Brain pericyte (primary cell): ENCODE measurements around the gene ACKR3.

Experiments
- DNase-seq: peaks from one replicate; pipeline ENCODE4 v3.0.0-alpha.2; 2012; ENCODE audit warnings: low read depth, low spot score

Gene ACKR3

DNA sequence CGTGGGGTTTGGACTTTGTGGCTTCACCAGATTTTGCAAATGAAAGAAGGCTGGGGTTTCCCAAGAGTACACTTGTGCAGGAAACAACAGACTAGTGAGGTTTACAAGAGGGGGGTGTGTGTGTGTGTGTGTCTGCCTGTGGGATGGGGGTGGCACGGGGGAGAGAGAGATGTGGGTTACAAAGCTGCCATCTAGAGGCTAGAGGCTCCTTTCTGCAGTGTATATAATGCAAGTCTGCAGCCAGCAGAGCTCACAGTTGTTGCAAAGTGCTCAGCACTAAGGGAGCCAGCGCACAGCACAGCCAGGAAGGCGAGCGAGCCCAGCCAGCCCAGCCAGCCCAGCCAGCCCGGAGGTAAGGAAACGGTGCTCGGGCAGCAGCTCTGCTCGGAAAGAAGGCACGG, at the start of gene ACKR3:
ACKR3 (plus strand) TSS at position 253 of the 401 bp plus-strand sequence. CDS start 10,641 bp downstream, outside the sequence.
- DNase-seq = peak; percentile 20

DNA sequence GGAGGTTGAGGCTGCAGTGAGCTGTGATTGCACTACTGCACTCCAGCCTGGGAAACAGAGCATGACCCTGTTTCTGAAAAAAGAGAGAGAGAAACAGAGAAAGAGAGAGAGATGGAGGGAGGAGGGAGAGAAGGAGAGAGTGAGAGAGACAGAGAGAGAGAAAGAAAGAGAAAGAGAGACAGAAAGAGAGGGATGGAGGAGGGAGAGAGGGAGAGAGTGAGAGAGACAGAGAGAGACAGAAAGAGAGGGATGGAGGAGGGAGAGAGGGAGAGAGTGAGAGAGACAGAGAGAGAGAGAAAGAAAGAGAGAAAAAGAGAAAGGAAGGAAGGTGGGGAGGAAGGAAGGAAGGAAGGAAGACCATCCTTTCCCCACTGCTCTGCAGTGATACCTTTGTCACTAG, 48.1 kb upstream of the ACKR3 start:
- no peak for DNase-seq

DNA sequence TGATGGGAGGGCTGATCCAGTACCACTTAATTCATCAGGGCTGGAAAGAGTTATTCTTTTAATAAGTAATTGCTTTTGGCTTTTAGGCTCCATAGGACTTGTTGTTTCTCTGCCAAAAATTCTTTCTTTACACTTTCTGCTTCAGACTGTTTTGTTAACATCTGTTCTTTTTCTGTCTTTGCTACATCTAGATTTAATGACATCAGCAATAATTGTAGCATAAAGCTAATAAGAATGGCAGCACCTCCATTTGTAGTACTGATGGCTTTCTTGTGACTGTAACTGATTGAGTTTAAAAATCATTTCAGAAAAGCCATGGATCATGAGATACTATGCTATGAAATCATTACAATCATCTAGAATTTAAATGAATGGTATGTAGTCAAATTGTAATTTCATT, 46.4 kb upstream of the ACKR3 start:
- DNase-seq = no peak

DNA sequence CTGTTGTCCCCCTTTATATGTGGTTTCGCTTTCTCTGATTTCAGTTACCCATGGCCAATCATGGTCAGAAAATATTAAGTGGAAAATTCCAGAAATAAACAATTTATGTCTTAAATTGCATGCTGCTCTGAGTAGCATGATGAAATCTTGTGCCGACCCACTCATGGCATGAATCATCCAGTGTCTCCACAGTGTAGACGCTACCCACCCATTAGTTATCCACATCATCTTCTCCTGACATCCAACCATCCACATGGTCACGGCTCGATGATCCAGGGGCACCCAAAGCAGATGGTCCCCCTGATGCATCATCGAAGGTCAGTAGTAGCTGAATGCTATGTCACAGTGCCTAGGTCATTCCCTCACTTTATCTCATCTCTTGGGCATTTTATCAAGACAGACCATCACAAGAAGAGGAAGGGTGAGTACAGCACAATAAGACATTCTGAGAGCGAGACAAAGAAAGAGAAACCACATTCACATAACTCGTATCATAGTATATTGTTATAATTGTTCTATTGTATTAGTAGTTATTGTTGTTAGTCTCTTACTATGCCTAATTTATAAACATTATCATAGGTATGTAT, 44.1 kb upstream of the ACKR3 start:
- DNase-seq = no peak

DNA sequence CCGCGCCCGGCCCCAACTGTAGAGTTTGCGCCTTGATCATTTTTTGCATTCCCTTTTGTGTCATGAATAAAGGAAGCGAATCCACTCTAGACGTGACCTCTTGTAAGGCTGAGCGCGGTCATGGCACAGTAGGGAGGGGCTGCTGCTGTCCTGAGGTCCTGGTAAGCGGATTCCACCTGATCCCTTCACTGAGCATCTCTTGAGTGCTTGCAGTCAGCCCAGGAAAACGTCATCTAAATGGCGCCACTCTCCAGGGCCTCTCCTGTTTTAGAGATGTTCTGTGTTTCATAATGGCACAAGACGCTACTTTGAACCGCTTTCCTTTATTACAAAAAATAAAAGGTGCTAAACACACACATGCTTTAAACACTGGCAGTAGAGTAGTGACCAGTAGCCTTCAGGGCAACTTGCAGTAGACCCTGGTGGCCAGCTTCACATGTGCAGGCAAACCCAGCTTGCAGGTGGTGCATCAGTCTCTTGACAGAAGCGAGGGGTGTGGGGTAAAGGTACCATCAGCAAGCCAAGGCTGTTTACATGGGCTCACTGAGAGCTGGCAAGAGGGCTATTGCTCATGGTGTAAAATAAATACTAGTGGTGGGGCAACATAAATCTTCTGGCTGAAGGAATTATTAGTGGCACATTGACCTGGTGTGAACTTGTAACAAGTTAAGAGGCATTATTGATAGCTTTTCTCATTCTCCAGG, 43.0 kb upstream of the ACKR3 start:
- DNase-seq = no peak

DNA sequence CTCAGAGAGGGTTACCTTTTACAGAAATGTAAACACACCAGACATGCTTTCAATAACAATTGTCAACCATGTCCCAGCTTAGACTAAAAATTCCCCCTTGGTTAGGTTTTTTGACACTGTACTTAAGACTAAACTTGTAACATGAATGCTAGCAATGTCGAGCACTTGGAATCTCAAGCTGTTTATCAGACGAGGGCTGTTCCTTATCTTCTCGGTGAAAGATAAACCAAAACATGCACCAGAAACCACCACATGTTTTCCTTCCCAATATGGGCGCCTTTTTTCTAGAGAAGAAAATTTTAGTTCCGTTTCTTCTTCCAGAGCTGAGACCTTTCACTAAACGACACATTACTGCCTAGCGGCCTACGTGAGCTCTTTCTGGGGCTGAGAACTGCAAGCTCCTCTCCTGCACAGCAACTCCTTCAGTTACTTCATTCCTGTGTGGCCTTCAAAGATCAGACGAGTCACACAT, 42.4 kb upstream of the ACKR3 start:
- DNase-seq = no peak

DNA sequence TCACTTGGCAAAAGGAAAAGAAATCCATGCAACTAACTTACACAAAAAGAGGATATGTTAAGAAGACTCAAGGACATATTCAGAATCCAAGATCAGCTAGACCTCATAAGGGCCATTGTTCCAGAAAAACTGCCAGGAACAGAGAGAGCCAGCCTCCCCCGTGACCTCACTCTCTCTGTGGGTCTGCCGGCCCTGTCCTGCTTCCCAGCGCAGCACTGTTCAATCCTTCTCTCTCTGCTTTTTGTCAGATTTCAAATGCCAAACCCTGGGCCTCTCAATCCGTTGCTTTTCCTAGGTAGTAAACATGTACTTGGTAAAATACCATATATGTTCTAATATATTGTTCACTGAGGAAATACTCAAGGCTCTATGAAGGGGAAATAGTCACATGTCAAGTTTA, 40.0 kb upstream of the ACKR3 start:
- DNase-seq = no peak

DNA sequence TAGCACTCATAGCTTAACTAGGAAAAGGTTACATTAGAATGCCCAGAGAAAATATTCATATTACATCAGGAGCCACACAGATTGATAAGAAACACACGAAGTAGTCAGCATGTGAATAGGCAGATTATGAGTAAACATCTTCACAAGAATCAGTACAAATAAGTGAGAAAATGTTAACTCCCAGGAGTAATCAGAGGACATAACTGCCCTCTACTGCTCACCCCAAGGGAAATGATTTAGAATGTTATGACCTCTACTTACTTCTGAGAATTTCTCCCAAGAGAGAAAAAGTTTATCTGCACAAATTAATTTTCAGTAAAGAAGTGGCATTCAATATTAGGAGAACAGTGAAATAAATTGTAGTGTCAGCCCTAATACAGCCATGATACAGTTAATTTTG, 39.1 kb upstream of the ACKR3 start:
- no peak for DNase-seq

DNA sequence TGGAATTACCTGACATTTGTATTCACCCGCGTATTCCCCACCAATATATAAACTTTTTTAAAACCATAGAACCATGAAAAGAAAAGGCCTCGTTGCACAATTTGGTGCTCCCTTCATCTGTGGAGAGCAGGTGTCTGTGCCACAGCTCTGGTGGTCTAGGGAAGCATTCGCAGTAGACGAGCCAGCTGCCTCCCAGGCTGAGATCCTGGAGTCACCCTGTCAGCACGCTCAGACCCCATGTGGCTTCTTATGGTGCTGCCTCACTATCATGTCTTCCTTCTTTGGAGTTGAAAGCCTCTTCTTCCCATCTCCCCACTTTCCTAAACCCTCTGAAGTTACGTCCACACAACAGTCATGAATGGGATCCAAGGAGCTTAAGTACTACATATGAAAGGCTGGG, 38.4 kb upstream of the ACKR3 start:
- no peak for DNase-seq

DNA sequence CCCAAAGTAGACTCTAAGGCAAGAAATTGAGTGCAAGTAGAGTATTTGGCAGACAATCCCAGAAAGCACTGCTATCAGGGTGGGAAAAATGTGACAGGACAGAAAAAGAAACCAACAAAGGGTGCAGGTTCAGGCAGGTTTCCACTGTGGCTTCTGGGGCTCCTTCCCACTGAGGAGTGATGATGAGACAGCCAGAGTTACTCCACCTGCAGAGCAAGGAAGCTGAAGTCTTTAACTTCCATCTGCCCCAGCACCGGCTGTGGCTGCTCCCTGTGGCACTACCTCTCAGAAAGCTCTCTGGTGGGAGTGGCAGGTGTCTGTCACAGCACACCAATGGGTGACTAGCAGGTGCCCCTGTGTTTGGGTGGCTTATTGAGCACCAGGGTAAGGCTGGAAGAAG, 37.6 kb upstream of the ACKR3 start:
- no peak for DNase-seq

DNA sequence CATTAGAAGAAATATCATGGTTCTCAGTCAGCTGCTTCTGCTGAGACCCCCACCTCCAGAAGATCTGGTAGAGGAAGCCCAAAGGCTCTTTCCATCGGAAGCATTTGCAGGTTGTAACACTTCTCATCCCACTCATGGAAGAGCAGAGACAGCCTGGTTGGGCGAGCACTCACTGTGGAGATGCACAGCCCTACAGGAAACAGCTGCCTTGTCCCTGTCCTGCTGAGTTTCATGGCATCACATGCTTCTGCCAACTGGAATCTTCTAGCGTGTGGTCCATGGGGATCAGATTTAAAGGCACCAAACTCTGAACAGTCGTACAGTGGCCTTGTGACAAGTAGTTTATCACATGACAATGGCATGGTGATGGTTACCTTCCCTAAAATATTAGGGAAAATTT, 36.3 kb upstream of the ACKR3 start:
- DNase-seq = no peak

DNA sequence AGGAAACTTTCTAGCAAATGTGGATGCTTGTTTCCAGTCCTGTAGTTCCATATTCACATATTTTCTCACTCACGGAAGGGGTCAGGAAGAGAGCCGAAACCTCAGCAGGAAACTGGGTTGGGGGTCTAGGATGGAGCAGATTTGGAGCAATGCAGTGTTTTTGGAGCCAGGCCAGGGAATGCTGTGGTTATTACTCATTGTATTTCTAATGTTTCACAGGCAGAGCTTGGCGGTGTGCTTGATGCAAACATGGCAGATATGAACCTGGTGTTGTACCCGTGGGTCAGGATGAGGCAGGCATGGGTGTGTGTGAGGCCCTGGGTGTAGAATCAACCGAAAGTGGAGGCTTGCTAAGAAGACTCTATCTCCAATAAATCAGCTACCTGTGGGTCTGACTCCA, 34.6 kb upstream of the ACKR3 start:
- DNase-seq = peak; percentile 93

DNA sequence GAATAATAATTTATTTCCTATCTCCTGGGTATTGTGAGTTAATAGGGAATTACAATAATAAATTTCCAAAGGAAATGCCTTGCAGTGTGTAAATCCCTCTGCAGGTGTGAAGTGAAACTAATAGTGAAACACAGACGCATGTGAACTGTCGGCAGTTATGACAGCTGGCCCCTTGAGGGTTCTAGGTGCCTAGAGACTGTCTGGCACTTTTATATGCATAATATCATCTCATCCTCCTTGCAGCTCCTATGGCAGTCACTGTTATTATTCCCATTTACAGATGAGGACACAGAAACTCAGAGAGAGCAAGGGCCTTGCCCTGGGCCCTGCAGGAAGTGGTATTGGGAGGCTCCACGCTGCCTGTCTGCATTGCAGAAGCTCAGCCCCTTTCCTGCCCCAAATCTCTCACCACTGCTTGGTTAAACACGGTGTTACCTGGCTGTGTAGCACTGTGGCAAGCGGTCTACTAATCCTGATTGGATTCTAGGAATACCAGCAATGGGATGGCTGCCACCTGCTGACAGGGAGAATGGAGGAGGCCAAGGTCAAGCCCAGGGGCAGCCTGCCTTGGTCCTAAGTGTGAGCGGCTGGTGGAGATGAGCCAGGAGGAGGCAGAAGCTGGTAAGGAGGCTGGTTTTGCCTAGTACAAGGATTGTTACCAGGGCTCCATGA, 32.8 kb upstream of the ACKR3 start:
- DNase-seq = no peak

DNA sequence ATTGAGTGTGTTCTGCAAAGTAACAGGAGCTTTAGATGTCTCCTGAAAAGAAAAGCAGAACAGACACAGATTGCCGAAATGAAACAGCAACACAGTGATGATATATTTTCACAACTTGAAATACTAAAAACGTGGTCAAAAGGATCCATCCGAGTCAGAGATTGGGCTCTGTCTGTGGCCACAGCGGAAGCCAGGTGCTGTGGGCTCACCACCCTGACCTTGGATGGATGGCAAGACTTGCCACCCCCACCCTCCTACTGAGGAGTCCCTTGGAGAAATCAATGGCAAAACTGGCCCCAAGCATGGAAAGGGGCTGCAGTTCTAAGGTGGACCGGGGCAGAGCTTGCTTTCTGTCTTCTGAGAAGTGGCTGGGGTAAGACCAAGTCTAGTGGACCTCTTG, 31.4 kb upstream of the ACKR3 start:
- no peak for DNase-seq

DNA sequence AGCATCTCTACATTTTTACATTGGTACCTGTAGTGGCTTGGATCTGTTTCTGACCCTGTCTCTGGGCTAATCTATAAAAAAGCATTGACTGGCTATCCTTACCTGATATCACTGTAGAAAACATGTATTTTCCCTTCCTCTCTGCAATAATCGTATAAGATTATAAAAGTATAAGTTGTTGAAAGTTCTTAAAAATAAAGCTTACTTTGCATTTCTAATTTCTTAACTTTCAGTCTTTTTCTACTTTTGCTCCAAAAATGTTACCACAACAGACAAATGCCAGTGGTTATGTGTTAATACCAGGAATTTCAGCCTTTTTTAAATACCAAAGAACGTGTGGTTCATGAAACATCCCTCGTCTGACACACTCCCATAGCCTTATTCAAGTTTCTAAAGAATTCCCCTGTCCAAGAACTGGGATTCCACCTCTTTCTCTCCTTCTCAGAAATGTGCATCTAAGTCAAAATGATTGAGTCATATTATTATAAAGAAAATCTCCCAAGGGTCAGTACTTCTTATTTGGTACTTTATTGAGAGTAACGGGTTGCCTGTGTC, 28.5 kb upstream of the ACKR3 start:
- DNase-seq = no peak

DNA sequence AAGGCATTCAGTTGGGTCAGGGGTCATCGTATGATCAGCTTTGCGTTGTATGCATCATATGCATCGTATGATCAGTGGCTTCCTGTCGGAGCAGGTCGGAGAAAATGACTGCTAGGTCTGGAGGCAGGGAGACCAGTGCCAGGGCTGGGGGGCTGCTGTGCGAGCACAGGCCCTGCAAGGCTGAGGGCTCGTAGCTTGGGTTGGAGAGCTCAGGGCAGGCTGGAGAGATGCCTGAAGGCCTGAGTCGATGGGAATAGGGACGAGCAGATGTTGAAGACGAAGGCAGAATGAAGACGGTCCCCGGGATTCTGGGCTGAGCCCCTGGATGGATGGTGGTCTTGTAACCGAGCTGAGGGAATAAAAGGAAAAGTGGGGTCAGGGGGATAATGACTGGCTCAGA, 25.3 kb upstream of the ACKR3 start:
- no peak for DNase-seq

DNA sequence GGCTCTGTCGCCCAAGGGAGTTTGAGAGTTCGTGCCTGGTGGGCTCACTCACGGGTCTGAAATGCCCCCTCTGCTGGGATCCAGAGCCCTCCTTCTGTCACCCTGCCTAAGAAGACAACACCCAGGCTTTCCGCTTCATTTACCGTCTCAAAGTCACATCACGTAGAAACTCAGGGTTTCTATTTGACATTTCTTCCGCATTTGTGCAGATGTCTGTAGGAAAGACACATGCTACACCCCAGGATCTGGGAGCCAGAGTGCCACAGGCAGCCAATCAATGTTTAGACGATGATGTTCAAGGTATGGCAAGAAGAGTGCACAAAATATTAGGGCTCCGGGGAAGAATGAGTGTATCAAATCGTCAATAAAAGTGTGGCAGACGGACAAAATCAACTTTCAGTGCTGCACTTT, 24.4 kb upstream of the ACKR3 start:
- no peak for DNase-seq

DNA sequence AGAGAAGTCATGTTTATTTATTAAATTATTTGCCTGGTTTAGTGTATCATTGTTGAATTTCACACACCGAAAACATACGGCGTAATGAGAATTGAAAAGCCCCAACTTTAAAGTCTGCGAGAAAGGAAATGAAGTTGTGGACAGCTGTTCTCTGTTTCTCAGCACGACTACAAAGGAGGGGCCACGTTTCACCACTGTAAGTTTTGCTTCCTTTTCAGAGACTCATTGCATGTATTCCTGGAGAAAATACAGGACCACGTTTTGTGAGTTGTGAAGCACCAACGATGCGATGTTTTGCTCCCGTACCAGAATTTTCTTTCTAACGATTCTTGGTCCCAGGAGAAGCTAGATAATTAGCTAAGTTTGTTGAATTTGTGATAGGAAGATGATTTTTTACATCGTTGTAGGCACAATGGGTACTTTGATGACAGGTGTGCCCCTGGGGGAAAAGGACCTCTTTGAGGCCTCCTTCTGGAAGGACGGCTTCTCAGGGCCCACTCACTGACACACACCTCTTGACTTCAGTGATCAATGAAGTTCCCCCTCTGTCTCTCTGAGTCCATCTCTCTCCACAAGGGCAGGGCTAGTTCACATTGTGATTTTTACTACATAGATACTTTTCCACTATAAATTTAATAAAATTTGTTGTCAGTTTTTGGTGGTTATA, 23.7 kb upstream of the ACKR3 start:
- DNase-seq = no peak

DNA sequence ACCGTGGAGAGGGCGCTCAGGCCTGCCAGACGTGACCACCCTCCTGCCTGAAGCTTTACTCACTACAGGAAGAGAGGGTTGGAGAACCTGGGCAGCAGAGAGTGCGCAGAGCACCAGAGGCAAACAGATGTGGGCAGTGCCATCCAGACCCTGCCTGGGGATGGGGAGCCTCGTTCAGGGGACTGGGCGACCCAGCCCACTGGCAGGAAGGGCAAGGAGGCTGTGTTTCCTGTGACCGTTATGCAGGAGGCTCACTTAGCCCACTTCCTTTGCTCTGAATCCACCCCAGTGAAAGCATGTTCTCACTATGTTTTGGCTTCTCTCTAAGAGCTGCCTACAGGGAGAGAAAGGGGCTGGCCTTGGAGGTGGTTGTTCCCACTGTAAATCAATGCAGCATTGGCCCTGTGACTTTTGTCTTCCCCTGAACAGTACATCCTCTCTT, 23.0 kb upstream of the ACKR3 start:
- DNase-seq = no peak

DNA sequence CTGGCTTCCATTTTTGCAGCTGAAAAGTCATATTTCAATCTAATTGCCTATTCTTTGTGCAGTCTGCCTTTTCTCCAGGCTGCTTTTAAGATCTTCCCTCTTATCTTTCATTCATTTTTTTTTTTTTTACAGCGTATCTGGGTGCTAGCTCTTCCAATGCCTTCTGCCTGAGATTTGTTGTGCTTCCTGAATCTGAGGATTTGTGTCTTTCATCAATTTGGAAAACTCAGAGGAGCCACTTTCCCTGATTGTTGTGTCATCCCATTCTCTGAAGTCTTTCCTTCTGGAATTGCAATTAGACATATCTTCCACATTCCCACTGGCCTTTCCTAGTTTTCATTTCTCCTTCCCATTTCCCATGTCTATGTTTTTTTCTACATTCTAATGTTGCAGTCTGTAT, 21.9 kb upstream of the ACKR3 start:
- no peak for DNase-seq

DNA sequence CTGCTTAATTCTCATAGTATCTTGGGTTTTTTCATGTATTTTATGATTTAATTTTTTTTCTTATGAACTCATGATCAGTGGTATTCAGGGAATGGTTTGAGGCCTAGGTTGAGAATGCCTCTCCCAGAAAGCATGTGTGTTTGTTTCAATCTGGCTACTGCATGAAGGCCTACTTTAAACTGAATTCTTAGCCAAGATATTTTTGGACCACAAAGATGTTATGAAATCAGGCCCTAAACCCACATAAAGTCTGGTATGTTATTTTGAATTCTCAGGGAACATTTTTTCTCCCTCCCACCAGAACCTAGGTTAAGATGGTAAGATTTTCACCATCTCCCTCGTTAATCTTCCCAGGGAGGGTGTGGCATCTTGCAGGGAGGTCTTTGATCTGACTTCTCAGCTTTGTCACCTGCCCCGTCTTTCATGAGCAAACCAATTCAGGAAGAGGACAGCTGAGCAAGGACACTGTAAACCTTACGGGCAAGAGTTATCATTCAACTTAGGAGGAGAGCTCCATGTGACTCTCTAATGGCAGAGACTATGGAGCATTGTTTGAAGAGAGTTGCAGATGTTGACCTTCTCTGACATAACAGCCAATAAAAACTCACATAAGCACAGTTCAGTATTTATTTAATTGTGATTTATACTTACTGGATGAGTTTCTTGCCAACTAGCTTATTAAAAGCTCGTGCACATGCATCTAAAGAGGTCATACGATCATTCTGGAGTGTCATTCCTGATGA, 21.3 kb upstream of the ACKR3 start:
- no peak for DNase-seq
